Endothelial cell (in vitro differentiated cells): Measurements from ENCODE around the gene ZNRF3. TPM values are rescaled to one million over a fixed set of nuclear protein-coding genes. Genes with fewer than 3 reads are reported as not detected.

Experiments
- DNase-seq: peaks from one replicate; pipeline ENCODE4 v3.0.0; 2021; ENCODE audit warnings: low spot score
- H3K27ac Mint-ChIP-seq: one replicate; pipeline ENCODE4 v1.8.0; 2021; ENCODE audit warnings: mixed read lengths, inconsistent platforms; ENCODE audit not compliant: unreplicated experiment
- H3K27me3 Mint-ChIP-seq: one replicate; pipeline ENCODE4 v1.8.0; 2021; ENCODE audit warnings: mild to moderate bottlenecking, moderate library complexity, mixed read lengths, inconsistent platforms; ENCODE audit not compliant: unreplicated experiment
- H3K36me3 Mint-ChIP-seq: one replicate; pipeline ENCODE4 v1.8.0; 2021; ENCODE audit warnings: mild to moderate bottlenecking, low read depth, mixed read lengths, inconsistent platforms; ENCODE audit not compliant: unreplicated experiment
- H3K4me1 Mint-ChIP-seq: one replicate; pipeline ENCODE4 v1.8.0; 2021; ENCODE audit warnings: mild to moderate bottlenecking, mixed read lengths, inconsistent platforms; ENCODE audit not compliant: unreplicated experiment
- H3K4me3 Mint-ChIP-seq: one replicate; pipeline ENCODE4 v1.8.0; 2021; ENCODE audit warnings: mild to moderate bottlenecking, mixed read lengths, inconsistent platforms; ENCODE audit not compliant: unreplicated experiment
- H3K9me3 Mint-ChIP-seq: one replicate; pipeline ENCODE4 v1.8.0; 2021; ENCODE audit warnings: mixed read lengths, inconsistent platforms; ENCODE audit not compliant: unreplicated experiment
- CTCF ChIP-seq: fragments of 200-600 bp; sonication (generic); IDR thresholded peaks from one replicate; pipeline ENCODE4 v1.5.0; 2021; ENCODE audit warnings: antibody characterized with exemption; ENCODE audit not compliant: unreplicated experiment
- total RNA-seq: library from RNA; stranded (reverse); fragmentation: NEBNext Ultra II Directional; extraction: Animal tissue kit (Norgen Biotek cat#: 25700); gene quantifications from one replicate; pipeline ENCODE4 v1.2.1, GENCODE V29; 2021; ENCODE audit not compliant: unreplicated experiment

The ZNRF3 gene
- total RNA-seq, 1 donor from 2014 or later = 3.3 TPM

GRCh38 chr22:28977481-28977971, 94.2 kb downstream of the ZNRF3 start:
- peaks cover 10% of the 10 kb centered on the region for H3K4me1 Mint-ChIP-seq
- H3K4me3 Mint-ChIP-seq = no peak overlapping the region
- no peak overlapping the region for H3K27ac Mint-ChIP-seq
- no peak for TF ChIP-seq CTCF
- H3K9me3 Mint-ChIP-seq = no peaks in the 10 kb centered on the region
- H3K36me3 Mint-ChIP-seq = no peaks in the 10 kb centered on the region
- no peaks in the 10 kb centered on the region for H3K27me3 Mint-ChIP-seq
- DNase-seq = no peak

GRCh38 chr22:28978158-28978557, 94.8 kb downstream of the ZNRF3 start:
- H3K4me3 Mint-ChIP-seq = no peak overlapping the region
- H3K4me1 Mint-ChIP-seq = peaks cover 10% of the 10 kb centered on the region

GRCh38 chr22:28978863-28979796, 95.8 kb downstream of the ZNRF3 start:
- Mint-ChIP-seq H3K4me1 (peaks cover 10% of the 10 kb centered on the region), H3K9me3 (no peaks in the 10 kb centered on the region), H3K27ac (no peak overlapping the region), H3K4me3 (no peak overlapping the region), H3K36me3 (no peaks in the 10 kb centered on the region), H3K27me3 (no peaks in the 10 kb centered on the region)
- no peak for TF ChIP-seq CTCF
- DNase-seq = no peak

More at GRCh38 chr22:28978158-28978557, 94.8 kb downstream of the ZNRF3 start:
- Mint-ChIP-seq H3K9me3 (no peaks in the 10 kb centered on the region), H3K27me3 (no peaks in the 10 kb centered on the region), H3K27ac (no peak overlapping the region), H3K36me3 (no peaks in the 10 kb centered on the region)
- TF ChIP-seq CTCF = no peak
- DNase-seq = no peak

GRCh38 chr22:28980326-28980725, 97.0 kb downstream of the ZNRF3 start:
- DNase-seq = no peak
- peaks cover 10% of the 10 kb centered on the region for H3K4me1 Mint-ChIP-seq
- no peaks in the 10 kb centered on the region for H3K9me3 Mint-ChIP-seq
- no peaks in the 10 kb centered on the region for H3K27me3 Mint-ChIP-seq
- TF ChIP-seq CTCF = no peak
- H3K4me3 Mint-ChIP-seq = no peak overlapping the region
- no peaks in the 10 kb centered on the region for H3K36me3 Mint-ChIP-seq
- no peak overlapping the region for H3K27ac Mint-ChIP-seq
